HG02759 (cell line): ENCODE data around the gene SPTA1.

ENCODE experiments used
- ATAC-seq: cut with Tn5 transposase; IDR thresholded peaks from one replicate; pipeline ENCODE4 v1.9.1; 2021; ENCODE audit warnings: mild to moderate bottlenecking, moderate library complexity; ENCODE audit not compliant: unreplicated experiment

The SPTA1 gene

DNA sequence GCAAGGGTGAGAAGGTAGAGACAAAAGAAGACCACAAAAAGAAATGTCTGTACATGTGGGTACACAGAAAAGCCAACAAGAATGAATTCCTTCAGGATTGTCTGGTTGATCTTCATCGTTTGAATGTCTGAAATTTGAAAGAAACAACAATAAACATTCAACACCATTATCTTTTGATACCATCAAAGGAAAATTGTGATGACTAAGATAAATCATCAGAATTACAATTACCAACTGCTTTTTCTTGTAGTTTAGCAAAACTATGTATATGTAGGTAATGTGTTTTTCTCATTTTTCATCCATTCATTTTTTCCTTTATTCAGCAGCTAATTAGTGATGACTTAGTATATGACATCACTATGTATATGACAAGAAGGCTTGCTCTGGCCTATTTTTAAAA lies 106.8 kb downstream of the SPTA1 start, which contains the start of gene OR10X1:
Gene OR10X1 (minus strand): TSS at position 167 of the 400 bp plus-strand sequence. CDS start 0 bp downstream, at position 167.
- no peak for ATAC-seq

DNA sequence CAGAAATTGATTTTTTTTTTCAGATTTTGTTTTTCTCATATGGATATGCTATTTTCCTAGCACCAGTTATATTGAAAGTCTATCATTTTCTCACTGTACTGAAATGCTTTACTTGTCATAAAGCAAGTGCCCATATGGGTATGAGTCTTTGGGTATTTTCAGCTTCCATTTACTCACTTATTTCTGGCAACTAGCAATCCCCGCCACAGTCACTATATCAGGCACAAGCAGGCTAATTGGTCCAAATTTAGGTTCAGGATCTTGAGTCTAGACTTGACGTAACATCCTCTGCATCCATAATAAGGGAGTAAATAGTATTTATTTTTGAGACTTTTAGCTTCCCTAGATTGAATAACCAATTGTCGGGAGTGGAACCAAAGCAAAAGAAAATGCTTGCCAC lies 109.0 kb downstream of the SPTA1 start:
- no peak for ATAC-seq

GRCh38 chr1:158572226-158572625 lies 114.3 kb downstream of the SPTA1 start:
- no peak for ATAC-seq

DNA sequence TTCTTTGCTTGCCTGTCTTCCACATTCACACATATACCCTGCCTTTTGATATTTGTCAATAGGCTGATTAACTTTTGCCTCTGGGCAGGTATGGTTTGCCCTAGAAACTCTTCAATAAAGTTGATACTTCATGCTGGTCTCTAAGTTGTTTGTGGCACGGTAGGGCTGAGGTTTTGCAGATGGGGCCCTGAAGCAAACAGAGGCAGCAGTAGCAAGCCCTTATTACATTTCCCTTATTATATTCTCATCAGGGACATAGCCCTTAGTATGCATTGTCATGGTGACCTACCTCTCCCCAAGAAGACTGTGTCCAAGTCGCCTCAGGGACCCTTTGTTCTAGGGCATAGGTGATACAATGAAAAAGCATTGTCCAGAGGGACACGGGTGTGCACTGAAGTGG lies 116.0 kb downstream of the SPTA1 start, which contains the start of gene OR6P1:
Gene OR6P1 (minus strand): TSS at position 101 of the 400 bp plus-strand sequence. CDS start 6,976 bp downstream, outside the sequence.
- ATAC-seq, result no peak

GRCh38 chr1:158564608-158565007 lies 121.9 kb downstream of the SPTA1 start:
- ATAC-seq, result no peak

- ATAC-seq, result no peak
Measured at GRCh38 chr1:158563853-158564252, 122.7 kb downstream of the SPTA1 start.
